Kidney epithelial cell (primary cell): ENCODE results near the gene AP3D1. TPM values are rescaled to one million over a fixed set of nuclear protein-coding genes. Genes with fewer than 3 reads are reported as not detected.

Experiments
- DNase-seq: peaks from one replicate; pipeline ENCODE4 v3.0.0-alpha.2; 2010; ENCODE audit warnings: low read depth
- H3K27me3 ChIP-seq: 2 replicates; pipeline ENCODE4 v1.6.0; 2011; ENCODE audit warnings: low read length; ENCODE audit not compliant: control insufficient read depth, insufficient read depth
- H3K36me3 ChIP-seq: 2 replicates; pipeline ENCODE4 v1.5.1; 2011; ENCODE audit warnings: low read length; ENCODE audit not compliant: control insufficient read depth, insufficient read depth
- H3K4me3 ChIP-seq: 2 replicates; pipeline ENCODE4 v1.5.1; 2011; ENCODE audit warnings: low read depth, mild to moderate bottlenecking, control low read depth, low read length
- total RNA-seq: library from RNA; depleted of rRNA; stranded (reverse); fragments of >200 nt; gene quantifications from 2 replicates; pipeline ENCODE4 v1.2.3, GENCODE V29; 2015
- TF ChIP-seq, protein P1 (sequence below): IDR thresholded peaks from 2 replicates; pipeline ENCODE4 v1.5.1; 2011; ENCODE audit warnings: mild to moderate bottlenecking, moderate library complexity, low read length, control low read depth, inconsistent platforms; ENCODE audit not compliant: insufficient read depth, poor library complexity, severe bottlenecking

AP3D1 gene
- total RNA-seq, 1 donor from 2014 or later = 178 TPM

GRCh38 chr19:2053601-2054389 is 97.6 kb downstream of the AP3D1 start:
- H3K4me3 ChIP-seq = no peak overlapping the region
- DNase-seq = no peak
- H3K27me3 ChIP-seq = no peaks in the 10 kb centered on the region
- H3K36me3 ChIP-seq = no peaks in the 10 kb centered on the region
- TF ChIP-seq, protein P1, sequence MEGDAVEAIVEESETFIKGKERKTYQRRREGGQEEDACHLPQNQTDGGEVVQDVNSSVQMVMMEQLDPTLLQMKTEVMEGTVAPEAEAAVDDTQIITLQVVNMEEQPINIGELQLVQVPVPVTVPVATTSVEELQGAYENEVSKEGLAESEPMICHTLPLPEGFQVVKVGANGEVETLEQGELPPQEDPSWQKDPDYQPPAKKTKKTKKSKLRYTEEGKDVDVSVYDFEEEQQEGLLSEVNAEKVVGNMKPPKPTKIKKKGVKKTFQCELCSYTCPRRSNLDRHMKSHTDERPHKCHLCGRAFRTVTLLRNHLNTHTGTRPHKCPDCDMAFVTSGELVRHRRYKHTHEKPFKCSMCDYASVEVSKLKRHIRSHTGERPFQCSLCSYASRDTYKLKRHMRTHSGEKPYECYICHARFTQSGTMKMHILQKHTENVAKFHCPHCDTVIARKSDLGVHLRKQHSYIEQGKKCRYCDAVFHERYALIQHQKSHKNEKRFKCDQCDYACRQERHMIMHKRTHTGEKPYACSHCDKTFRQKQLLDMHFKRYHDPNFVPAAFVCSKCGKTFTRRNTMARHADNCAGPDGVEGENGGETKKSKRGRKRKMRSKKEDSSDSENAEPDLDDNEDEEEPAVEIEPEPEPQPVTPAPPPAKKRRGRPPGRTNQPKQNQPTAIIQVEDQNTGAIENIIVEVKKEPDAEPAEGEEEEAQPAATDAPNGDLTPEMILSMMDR = no peak

DNA sequence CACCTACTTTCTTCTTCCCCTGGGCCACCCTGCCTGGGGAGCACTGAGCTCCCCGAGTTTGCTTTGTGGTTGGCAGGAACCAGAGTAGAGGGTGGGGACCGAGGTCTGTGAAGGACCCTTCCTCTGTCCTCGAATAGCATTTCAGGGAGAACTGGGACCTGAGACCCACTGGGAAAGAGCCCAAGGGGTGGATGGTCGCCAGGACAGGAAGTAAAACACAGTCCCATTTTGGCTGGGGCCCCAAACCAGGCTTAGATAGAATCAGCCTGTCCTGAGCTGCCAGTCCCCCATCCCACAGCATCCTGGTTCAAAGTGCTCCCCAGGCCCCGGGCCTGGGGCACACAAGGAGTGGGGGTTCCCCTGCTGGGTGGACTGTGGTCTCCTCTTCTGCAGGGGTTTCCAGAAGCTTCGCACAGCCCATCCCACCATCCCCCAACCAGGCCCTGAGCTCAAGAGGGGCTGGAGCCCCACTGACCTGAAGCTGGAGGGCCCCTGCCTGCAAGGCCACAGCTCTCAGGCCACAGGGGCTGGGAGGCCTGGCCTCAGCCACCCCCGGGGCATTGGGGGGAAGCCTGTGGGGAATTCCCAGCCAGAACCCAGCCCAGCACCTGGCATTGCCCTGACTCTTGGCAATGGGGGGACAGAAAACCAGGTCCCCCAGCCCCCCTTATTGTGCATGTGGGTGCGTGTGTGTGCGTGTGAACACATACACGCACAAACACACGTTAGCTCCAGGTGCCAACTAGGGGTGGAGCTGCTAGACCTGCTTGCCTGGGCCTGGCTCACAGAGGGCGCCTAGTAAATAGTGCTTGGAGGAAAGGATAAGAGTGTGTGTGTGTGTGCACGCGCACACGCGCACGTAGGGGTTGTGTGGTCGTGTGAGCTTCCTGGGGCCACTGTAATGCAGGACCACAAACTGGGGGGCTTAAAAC is 99.3 kb downstream of the AP3D1 start:
- no peaks in the 10 kb centered on the region for H3K27me3 ChIP-seq
- DNase-seq = no peak
- no peak overlapping the region for H3K4me3 ChIP-seq
- TF ChIP-seq, protein P1 = no peak
- H3K36me3 ChIP-seq = peaks cover 2% of the 10 kb centered on the region

DNA sequence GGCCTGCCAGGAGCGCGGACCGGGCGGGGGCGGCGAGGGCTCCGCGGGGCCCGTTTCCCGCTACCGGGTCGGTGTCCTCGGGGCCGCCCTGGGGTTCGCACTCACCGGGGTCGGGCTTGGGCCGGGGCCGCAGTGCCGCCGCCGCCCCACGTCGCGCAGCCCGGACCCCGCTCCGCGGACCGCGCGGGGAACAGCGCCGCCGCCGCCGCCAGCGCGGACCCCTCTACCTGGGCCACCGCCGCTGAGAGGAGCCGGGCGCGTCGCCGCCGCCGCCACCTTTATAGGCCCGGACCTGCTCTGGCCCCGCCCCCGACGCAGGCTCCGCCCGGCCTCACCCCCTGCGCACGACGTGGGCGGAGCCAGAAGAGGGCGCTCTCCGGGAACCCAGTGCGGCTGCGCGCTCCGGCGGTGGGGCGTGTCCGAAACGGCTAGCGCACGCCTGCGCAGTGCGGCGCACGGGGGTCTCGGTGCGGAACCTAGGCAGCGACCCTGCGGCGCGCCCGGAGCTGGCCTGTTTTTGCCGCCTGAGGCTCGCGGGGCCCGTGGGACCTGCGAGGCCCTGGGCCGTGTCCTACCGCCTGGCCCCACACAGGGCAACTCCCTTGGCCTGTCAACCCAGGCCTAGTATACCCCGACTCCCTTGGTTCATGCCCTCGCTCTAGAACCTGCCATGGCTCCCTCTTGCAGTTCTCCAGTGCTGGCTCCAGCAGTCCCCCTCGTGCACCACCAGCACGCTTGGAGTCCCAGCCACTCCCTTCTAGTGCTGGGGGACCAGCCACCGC is 100.2 kb downstream of the AP3D1 start, which contains the start of gene MKNK2:
Gene MKNK2 (minus strand): TSS at position 254 of the 782 bp plus-strand sequence. CDS start 393 bp downstream, outside the sequence.
- DNase-seq = no peak
- H3K4me3 ChIP-seq = peak within 1 kb of the TSS; percentile 92
- TF ChIP-seq, protein P1 = peak; percentile 38
- no peaks in the 10 kb centered on the region for H3K27me3 ChIP-seq
- H3K36me3 ChIP-seq = peaks cover 3% of the 10 kb centered on the region

Other genes with a start within 250 kb of the AP3D1 start
- gene ADAT3, start 246.2 kb downstream of the AP3D1 start, total RNA-seq = 1.8 and 8.6 TPM in 2 replicates
- 167 and 178 TPM in 2 replicates for gene SCAMP4, start 246.2 kb downstream of the AP3D1 start, total RNA-seq
- 95.8 and 105 TPM in 2 replicates for gene CSNK1G2, start 210.4 kb downstream of the AP3D1 start, total RNA-seq
- gene BTBD2, start 135.9 kb downstream of the AP3D1 start, total RNA-seq = 51.3 and 66.1 TPM in 2 replicates
- gene MKNK2, start 100.3 kb downstream of the AP3D1 start, total RNA-seq = 253 and 315 TPM in 2 replicates
- gene MOB3A, start 55.2 kb downstream of the AP3D1 start, total RNA-seq = 40.3 and 62.0 TPM in 2 replicates
- 1.6 and 3.8 TPM in 2 replicates for gene IZUMO4, start 54.7 kb downstream of the AP3D1 start, total RNA-seq
- 12.0 and 15.7 TPM in 2 replicates for gene DOT1L, start 12.4 kb upstream of the AP3D1 start, total RNA-seq
- 104 TPM in 2 replicates for gene PLEKHJ1, start 84.8 kb upstream of the AP3D1 start, total RNA-seq
- 72.4 and 75.4 TPM in 2 replicates for gene SF3A2, start 85.3 kb upstream of the AP3D1 start, total RNA-seq
- gene AMH, start 97.8 kb upstream of the AP3D1 start, total RNA-seq = 0.89 TPM in 1 of 2 replicates, not detected in the other
- gene JSRP1, start 104.9 kb upstream of the AP3D1 start, total RNA-seq = 2.2 and 2.5 TPM in 2 replicates
- not detected in 2 replicates for gene PEAK3, start 130.6 kb upstream of the AP3D1 start, total RNA-seq
- gene LINGO3, start 156.6 kb upstream of the AP3D1 start, total RNA-seq = not detected in 2 replicates
- 140 and 144 TPM in 2 replicates for gene LSM7, start 177.0 kb upstream of the AP3D1 start, total RNA-seq
- gene SPPL2B, start 177.1 kb upstream of the AP3D1 start, total RNA-seq = 36.1 and 39.0 TPM in 2 replicates
- not detected in 2 replicates for gene TMPRSS9, start 208.7 kb upstream of the AP3D1 start, total RNA-seq